AG08395 (cell line): ENCODE measurements around the gene TMEM43.
A peak's percentile ranks its signal among the peaks of the same experiment; 100 is the strongest.

ENCODE experiments used
- DNase-seq: peaks from one replicate; pipeline ENCODE4 v3.0.0; 2012; ENCODE audit warnings: mixed read lengths, low spot score

Gene TMEM43

DNA sequence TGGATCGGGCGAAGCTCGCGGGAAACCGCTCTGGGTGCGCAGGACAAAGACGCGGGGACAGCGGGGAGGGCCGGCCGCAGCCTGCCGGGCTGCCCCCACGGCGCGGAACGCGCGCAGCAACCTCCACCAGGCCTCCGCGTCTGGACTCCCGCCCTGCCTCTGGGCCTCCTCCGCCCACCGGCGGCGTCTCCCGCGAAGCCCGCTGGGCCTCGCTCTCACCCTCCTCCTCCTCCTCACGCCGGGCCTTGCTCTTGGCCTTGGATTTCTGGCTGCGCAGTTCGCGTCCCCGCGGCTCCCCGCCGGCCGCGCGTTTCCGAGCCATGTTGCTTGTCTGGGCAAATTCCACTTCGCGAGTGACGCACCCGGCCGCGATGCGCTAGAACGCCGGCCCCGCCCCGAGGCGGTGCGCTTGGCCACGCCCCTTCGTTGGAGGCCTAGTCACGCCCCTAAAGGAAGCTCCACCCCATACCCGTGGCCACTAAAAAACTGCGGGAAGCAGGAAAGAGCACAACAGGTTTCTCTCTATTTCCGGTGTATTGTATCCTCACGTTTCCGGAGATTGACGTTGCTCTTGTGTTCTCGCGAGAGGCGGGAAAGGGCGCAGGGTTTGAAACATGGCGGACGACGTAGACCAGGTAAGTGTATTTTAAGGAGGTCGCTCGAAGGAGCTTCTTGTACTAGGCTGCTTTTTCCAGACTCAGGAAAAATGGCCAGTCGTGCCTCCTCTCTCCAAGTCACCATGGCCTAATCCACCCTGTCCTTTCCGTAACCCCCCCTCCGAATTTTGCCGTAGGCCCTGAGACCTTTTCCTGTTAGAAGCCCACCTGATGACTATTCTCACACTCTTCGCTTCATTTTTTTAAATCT, 53.6 kb downstream of the TMEM43 start, which contains the start of the genes LSM3 and XPC:
LSM3 (plus strand) TSS at position 571 of the 867 bp plus-strand sequence; CDS start at position 615, 44 bp downstream.
XPC (minus strand) TSS at position 355 of the 867 bp plus-strand sequence; CDS start at position 322, 33 bp downstream.
- DNase-seq: peak; percentile 97

GRCh38 chr3:14179114-14179465, 54.2 kb downstream of the TMEM43 start:
- DNase-seq: no peak

DNA sequence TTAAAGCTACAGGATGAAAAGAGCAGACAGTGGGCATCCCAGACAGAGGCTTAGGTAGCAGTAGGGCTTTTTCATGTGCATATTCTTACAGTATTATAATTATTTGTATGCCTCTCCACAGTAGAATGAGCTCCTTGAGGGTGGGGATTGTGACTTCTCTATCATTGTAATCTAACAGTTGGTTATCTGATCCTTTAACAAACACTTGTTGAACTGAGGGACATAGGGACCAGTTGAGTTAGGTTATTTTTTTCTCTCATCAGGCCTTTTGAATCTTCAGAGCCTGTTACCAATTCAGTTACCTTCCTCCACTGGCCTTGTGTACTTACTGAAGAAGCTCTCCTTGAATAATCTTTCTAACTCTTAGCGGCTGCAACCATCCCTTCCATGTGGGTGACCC, 54.9 kb downstream of the TMEM43 start:
- DNase-seq: no peak

DNA sequence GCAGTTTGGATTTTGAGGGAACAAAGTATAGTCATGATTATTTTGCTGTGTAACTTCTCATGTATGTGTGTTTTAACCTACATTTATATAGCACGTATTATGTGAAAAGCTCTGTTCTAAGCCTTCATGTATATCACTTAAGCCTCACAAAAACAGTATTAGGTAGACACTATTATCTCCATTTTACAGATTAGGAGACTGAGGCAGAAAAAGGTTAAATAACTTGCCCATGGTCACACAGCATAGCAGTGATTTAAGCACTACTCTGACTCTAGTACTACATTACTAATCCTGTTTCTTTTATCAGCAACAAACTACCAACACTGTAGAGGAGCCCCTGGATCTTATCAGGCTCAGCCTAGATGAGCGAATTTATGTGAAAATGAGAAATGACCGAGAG, 56.4 kb downstream of the TMEM43 start:
- DNase-seq: no peak

DNA sequence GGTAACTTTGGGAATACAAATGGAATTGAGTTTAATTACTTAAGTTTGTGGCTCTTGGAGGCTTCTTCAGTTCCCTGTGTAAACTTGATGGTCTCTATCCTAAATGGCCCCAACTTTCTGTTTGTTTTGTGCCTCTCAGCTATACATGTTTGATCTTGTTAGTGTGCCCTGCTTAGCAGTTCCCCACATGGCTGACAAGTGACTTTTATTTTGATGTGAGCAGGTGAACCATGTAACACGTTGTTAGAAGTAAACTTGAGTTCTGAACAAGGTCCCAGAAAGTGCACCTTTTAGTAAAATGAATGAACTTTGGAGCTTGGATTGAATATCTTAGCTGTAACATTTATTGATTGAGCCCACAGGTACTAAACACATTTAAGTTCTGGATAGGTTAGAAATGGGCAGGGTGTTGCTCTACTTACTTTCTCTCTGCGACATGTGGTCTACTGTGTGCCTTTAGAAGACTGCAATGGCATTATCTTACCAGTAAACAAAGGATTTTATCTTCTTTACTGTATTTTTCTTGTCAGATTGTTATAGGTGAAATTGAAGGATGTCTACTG, 58.2 kb downstream of the TMEM43 start:
- DNase-seq: no peak

GRCh38 chr3:14186854-14187458, 62.1 kb downstream of the TMEM43 start:
- no peak for DNase-seq

DNA sequence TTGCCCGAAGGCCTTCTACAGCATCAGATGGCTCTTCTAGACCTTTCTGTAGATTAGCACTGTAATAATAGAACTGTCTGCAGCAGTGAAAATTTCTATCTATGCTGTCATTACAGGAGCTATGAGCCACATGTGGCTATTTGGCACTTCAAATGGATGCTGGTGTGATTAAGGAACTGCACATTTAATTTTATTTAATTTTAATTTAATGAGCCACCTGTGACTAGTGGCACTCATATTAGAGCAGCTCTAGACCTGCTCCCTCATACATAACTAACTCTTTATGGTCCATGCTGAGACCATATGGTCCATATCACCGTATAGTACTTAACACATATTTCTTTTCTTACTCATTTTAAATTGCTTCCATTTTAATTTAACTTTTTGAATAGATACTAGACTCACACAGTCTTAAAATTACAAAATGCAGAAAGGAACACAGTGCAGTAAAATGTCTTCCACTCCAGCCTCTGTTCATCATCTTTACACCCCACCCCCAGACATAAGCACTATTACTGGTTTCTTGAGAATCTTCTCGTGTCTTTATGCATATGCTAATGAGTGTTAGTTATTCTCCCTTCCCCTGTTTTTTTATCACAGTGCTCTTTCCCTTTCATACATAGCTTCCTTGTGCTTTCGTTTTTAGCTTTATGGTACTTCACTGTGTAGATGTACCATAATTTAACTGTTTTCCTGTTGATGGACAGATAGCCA, 63.3 kb downstream of the TMEM43 start:
- no peak for DNase-seq
